Spleen (tissue), 7 donors: ENCODE data around the gene SEC14L1.
"Not testable (repeated sequence)": the region's sequence is repeated elsewhere in the genome, so short reads cannot be mapped to it uniquely, and the experiment has no call there.

Experiments
- CTCF ChIP-seq, 11 experiments: fragments of 200-600 bp in 7 of 11; fragments of 450-650 bp in 4 of 11; sonication (generic) in 4 of 11; IDR thresholded peaks in 8 of 11; conservative IDR thresholded peaks in 3 of 11; 1 replicate in 7 of 11; 2 replicates in 4 of 11; pipeline versions ENCODE4 v1.4.0 to v1.8.0; 2016 to 2021; ENCODE audit warnings: antibody characterized with exemption in 11 of 11, inconsistent platforms in 4 of 11, mild to moderate bottlenecking in 1 of 11
- POLR2A ChIP-seq, 3 donors: fragments of 450-650 bp; IDR thresholded peaks; one replicate each; pipeline ENCODE4 v1.5.1; 2017; ENCODE audit warnings: antibody characterized with exemption in 3 of 3, mild to moderate bottlenecking in 1 of 3
- donor health status: DM: no; HTN: no; CAD: no; lungs with moderate emphysema.
- donor health status: DM: no; HTN: no; CAD: no.
- donor health status: DM: no; HTN: no; CAD: no.

- not testable (repeated sequence) for TF ChIP-seq POLR2A (IDR thresholded peaks at IDR 0.05); CTCF (IDR thresholded peaks at IDR 0.05 in 8 of 11, conservative IDR thresholded peaks at IDR 0.05 in 3 of 11)
Observed at GRCh38 chr17:77152056-77152455, 11.3 kb downstream of the SEC14L1 start.
